Mesendoderm (in vitro differentiated cells): ENCODE data around the gene ARHGAP22. TPM values are rescaled to one million over a fixed set of nuclear protein-coding genes. Genes with fewer than 3 reads are reported as not detected.

Source experiments
- small RNA-seq: library from polyadenylated mRNA; stranded (forward); fragments of <200 nt; extraction: miRNeasy Mini kit (QIAGEN cat#:217004); gene quantifications from one replicate; pipeline ENCODE3, GENCODE V24; 2013; ENCODE audit not compliant: insufficient read depth

Gene ARHGAP22

Small RNA genes within 50 kb of the gene (small RNA-seq; reads per million reads assigned to genes)
- not detected for gene AC016397.1
